Caki2 (cell line): Measurements from ENCODE around the gene SNX8. TPM values are rescaled to one million over a fixed set of nuclear protein-coding genes. Genes with fewer than 3 reads are reported as not detected.

Source experiments
- DNase-seq: peaks from one replicate; pipeline ENCODE4 v3.0.0-alpha.2; 2015; ENCODE audit warnings: low read depth
- in situ Hi-C: cut with HindIII; loops from 2 replicates; pipeline ENCODE4 v1.10.0; 2016; ENCODE audit warnings: low sequenced_read_pairs, low pct_unique_long_range_greater_than_20kb, mixed read lengths
- total RNA-seq: library from RNA; depleted of rRNA; stranded (reverse); fragments of >200 nt; shearing (Covaris generic); gene quantifications from 2 replicates; pipeline ENCODE4 v1.2.3, GENCODE V29; 2014; ENCODE audit warnings: low replicate concordance

The SNX8 gene
- total RNA-seq, 1 experiment from 2014 or later: 98.9 TPM

DNA sequence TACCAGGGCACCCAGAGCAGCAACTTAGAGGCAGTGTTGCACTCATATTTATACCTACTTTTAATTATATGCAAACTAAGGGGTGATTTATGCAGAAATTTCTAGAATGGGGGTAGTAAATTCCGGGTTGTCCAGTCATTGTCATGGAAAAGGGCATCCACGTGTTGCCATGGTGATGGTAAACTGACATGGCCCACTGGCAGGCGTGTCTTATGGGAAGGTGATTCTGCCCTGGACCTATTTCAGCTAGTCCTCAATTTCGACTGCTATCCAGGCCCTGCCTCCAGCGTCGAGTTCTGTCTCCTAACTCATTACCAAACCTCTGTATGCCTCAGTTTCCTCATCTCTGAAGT, 12.8 kb downstream of the SNX8 start:
- no peak for DNase-seq
- in situ Hi-C loops: no loop called here

DNA sequence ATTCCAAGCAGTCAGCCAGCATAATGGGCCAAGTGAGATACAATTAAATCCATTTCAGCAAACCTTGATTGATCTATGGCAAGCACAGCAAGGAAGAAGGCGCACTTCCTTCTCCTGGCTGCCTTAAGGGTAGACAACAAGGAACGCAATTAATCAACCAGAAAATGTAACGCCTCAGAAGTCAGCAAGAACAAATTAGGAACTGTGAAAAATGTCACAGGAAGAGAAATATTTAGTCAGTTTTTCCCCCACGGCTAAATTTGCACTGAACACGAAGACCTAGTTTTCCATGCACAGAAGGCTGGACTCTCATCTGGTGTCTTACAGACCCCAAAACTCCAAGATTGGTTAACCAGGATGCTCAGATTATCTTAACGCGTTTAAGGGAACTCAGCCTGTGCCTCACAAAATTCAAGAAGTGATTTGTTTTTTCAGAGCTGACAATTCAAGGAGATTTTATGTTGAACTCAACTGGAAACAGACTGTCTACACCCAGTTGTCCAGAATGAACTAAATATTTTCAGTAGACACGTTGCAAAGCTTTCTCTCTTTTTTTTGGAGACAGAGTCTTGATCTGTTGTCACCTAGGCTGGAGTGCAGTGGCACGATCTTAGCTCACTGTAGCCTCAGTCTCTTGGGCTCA, 14.2 kb downstream of the SNX8 start:
- in situ Hi-C loops: no loop called here
- no peak for DNase-seq

DNA sequence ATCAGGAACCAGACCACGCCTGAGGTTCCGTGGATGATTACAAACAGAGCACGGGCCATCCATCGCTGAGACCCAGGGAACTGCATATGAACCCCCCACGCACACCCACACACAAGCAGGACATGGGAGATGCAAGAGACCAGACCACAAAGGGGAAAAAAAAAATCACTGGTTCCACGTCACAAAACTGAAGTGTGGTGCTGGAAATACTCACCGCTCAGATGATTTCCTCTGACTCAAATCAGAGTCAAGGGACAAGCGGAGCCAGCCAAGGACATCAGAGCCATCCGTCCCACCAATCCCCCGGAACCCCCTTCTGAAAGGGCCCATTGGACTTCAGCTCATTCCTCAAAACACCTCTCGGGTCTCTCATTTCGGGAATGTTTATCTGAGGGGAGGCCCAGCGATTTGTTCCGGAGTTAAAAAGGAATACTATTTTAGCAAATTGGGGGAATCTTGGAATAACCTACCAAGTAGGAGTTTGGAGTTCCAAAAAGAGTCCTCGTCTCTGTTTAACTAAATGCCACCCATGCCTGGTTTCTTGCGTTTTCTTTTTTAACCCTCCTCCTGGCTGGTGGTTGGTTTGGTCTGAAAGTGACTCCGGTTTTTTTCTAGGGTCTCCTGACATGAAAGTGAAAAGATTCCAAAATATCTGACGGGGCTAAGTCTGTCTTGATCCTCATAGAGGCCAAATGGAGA, 15.0 kb downstream of the SNX8 start:
- in situ Hi-C loops: no loop called here

DNA sequence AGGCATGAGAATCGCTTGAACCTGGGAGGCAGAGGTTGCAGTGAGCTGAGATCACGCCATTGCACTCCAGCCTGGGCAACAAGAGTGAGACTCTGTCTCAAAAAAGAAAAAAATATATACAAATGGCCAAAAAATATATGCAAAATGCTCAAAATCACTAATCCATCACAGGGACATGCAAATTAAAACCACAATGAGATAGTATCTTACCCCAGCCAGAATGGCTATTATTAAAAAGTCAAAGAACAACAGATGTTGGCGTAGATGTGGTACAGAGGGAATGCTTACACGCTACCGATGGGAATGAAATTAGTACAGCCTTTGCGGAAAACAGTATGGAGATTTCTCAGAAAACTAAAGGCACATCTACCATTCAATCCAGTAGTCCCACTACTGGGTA, 17.4 kb downstream of the SNX8 start:
- in situ Hi-C loops: no loop called here
- DNase-seq: no peak

More for the DNA sequence above, 15.0 kb downstream of the SNX8 start:
- DNase-seq: no peak

DNA sequence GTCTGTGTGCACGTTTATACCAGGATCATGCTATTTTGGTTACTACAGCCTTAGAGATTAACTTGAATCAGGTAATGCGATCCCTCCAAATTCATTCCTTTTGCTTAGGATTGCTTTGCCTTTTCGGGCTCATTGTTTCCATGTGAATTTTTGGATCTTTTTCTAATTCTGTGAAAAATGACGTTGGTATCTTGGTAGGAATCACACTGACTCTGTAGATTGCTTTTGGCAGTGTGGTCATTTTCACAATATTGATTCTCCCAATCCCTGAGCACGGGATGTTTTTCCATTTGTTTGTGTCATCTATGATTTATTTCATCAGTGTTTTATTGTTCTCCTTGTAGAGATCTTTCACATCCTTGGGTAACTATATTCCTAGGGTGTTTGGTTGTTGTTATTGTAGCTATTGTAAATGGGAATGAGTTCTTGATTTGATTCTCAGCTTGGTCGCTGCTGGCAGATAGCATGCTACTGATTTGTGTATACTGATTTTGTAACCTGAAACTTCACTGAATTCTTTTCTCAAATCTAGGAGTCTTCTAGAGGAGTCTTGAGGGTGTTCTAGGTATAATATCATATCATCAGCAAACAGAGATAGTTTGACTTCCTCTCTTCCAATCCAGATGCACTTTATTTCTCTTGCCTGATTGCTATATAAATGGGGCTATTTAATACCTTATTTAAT, 18.2 kb downstream of the SNX8 start:
- in situ Hi-C loops: no loop called here
- DNase-seq: no peak

DNA sequence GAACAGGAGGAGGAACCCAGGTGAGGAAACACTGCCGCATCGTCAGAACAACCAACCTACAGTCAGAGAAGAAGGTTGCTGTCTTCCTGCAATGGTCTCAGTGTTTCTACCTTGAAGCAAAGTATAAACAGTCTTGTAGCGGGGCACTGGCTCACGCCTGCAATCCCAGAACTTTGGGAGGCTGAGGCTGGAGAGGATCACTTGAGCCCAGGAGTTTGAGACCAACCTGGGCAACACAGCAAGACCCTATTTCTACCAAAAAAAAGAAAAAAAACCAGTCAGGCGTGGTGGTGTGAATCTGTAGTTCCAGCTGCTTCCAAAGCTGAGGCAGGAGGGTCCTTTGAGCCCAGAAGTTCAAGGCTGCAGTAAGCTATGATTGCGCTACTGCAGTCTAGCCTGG, 23.4 kb downstream of the SNX8 start:
- in situ Hi-C loops: no loop called here
- no peak for DNase-seq

DNA sequence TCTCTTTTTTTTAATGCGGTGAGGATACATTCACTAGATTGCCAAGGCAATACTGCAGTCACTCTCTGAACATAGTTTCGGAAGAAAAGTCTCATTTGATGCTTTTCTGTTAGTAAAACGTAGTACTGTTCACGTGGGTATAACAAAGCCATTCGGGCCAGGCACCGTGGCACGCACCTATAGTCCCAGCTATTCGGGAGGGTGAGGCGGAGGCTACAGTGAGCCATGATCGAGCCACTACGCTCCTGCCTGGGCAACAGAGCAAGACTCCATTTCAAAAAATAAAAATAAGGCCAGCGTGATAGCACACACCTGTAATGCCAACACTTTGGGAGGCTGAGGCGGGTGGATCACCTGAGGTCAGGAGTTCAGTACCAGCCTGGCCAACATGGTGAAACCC, 24.6 kb downstream of the SNX8 start:
- no peak for DNase-seq
- in situ Hi-C loops: no loop called here

DNA sequence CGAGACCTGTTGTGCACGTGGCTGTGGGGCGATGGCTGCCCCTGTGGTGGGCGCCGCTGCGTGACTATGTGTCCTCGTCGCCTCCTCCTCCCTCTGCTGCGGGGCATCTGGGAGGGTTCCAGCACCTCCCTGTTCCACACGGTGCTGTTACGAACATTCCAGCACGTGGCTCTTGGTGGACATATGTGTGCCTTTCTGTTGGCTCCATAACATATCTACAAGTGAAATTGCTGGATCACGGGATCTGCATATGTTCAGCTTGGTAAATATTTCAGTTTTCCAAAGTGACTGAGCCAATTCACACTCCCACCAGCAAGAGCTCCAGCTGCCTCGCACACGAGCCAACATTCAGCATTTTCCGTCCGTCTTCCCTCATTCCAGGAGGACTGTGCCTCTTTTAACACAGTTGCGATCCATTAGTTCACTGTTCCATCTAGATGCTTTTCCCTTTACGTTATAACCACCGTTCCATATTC, 25.1 kb downstream of the SNX8 start:
- in situ Hi-C loops: no loop called here

DNA sequence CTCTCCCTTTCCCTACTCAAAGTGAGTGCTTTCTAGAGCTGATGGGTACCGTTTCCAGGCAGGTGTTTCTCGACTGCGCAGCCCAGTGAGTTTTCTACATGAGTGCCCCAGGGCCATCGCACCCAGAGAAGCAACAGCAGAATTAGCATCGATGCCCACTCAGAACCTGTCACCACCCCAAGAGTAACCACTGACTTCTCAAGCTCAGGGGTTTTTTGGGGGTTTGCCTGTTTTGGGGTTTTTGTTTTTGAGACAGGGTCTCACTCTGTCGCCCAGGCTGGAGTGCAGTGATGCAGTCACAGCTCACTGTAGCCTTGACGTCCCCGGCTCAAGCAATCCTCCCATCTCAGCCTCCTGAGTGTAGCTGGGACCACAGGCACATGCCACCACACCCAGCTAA, 25.7 kb downstream of the SNX8 start:
- in situ Hi-C loops: no loop called here
- DNase-seq: no peak

More for the DNA sequence above, 25.1 kb downstream of the SNX8 start:
- no peak for DNase-seq

DNA sequence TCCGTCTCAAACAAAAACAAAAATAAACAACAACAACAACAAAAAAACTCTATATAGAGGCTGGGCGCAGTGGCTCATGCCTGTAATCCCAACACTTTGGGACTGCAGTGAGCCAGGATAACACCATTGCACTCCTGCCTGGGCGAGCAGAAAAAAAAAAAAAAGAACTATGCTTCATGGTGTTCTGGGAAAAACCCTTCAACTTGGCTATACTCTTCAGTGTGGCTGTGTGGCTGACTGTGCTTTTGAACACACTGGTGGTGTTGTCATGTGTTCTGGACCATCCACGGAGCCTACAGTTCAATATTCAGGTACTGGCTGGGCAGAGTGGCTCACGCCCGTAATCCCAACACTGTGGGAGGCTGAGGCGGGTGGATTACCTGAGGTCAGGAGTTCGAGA, 26.5 kb downstream of the SNX8 start:
- in situ Hi-C loops: no loop called here
- no peak for DNase-seq

DNA sequence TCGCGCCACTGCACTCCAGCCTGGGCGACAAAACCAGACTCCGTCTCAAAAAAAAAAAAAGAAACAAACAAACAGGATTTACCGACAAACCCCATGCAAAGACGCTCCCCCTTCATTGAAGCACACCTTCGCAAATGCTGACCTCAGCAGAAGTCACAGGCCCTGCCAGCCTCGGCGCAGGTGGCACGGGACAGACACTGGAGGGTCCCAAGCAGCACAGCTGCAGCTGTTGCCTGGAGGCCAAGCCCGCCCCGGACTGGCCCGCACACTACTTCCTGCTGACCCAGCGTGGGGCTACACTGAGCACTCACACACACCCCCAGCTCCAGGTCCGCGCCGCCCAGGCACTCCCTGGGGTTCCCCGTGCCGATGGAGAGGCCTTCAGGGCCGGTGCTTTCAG, 31.2 kb downstream of the SNX8 start:
- in situ Hi-C loops: no loop called here

DNA sequence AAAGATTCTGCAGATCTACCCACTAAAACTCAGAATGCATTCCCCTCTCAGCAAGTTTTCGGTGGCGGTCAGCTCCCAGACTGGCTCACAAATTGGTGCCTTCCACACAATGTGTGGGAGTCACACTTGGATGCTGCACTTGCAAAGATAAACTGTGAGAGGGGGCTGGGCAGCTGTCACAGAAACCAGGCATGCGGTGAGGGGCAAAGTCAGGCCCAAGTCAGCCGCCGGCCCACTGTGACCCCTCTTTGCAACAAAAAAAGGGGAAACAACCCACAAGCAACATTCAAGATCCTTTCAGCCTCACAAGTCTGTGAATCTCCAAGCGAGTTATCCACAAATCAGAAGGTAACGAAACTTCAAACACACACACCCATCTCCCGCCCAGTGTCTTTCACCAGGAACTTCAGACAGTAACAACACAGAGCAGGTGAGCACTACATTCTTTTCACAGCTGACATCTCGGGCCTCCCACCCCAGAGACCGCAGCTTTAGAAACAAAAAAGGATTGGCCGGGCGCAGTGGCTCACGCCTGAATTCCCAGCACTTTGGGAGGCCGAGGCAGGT, 32.0 kb downstream of the SNX8 start:
- in situ Hi-C loops: no loop called here
- DNase-seq: no peak

More for the DNA sequence above, 31.2 kb downstream of the SNX8 start:
- DNase-seq: no peak

DNA sequence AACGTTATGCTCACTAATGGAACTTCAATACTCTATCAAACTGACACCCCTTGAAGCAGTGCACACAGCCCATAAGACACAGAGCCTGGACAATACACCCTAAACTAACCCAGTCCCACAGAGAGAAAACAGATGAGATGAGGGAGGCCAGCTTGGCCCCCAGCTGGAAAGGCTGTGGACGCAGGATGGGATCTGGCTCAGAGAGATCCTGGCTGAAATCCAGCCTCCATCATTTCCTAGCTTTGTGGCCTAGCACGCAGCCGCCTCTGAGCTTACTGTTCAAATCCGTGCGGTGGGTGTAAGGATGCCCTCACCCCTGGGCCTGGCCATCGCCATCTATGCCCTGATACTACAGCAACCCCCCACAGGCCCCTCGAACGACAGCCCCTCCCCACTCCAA, 32.7 kb downstream of the SNX8 start:
- in situ Hi-C loops: no loop called here
- DNase-seq: no peak

DNA sequence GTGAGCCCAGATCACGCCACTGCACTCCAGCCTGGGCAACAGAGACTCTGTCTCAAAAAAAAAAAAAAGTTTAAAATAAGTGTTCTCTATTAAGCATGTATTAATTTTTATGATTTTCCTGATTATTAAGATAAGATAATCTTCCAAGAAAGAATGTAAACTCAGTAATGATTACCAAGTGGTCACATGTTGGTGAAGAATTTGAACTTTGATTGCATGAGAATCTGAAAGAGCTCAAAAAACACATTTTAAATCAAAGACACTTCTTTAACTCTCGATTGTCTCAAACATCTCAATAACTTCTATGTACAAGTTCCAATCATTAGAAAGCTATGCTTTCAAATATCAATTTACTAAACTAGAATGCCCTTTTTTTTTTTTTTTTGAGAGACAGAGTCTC, 33.8 kb downstream of the SNX8 start:
- in situ Hi-C loops: no loop called here
- DNase-seq: no peak

DNA sequence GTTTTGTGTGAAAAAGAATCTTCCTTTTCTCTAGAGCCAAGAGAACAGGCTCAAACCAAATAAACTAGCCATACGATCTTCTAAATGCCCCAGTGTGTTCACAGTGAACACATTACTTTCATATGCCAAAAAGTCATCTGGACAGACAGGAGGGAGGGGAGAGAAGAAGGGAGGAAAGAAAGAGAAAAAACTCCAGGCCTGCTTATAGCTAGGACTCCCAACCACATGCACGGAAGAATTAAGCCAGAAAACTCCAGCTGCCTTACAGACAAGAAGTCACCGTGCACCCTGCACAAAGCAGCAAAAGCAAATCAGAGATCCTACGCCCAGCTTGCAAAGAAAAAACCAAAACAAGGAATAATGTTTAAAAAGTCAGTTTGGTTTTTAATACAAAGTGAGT, 34.3 kb downstream of the SNX8 start:
- DNase-seq: no peak
- in situ Hi-C loops: no loop called here

DNA sequence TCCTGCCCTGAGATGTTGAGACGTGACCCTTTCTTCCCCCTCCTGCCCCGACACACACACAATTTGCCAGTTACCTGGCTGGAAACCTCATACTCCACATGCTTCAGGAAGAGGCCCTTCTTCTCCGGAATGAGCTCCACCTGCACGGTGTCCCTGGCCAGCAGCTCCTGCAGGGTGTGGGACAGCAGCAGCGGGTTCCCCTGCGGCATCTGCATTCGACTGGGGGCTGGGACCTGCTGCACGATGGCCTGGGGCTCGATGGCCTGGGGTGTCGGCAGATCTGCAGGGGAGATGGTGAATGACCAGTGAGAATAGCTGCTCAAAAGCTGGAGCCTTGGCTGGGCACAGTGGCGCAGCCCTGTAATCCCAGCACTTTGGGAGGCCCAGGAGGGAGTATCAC, 36.2 kb downstream of the SNX8 start:
- no peak for DNase-seq
- in situ Hi-C loops: no loop called here

DNA sequence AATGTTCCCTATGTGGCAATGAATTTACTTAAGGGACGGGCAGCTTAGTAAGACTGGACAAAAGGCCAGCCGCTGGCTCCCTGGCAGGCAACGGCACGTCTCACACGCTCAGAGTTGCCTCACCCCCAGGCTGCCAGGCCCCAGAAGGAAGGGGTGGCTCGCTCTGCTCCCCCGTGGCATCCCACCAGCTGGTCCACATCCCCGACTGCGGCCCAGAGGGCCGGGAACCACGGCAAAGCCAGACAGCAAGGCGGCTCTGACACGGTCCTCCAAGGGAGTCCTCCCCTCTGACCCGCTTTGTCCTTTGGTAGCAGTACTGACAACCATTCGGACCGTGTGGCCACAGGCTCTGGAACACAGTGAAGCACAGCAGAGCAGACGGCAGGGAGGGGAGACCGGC, 38.1 kb downstream of the SNX8 start:
- in situ Hi-C loops: no loop called here
- DNase-seq: no peak

DNA sequence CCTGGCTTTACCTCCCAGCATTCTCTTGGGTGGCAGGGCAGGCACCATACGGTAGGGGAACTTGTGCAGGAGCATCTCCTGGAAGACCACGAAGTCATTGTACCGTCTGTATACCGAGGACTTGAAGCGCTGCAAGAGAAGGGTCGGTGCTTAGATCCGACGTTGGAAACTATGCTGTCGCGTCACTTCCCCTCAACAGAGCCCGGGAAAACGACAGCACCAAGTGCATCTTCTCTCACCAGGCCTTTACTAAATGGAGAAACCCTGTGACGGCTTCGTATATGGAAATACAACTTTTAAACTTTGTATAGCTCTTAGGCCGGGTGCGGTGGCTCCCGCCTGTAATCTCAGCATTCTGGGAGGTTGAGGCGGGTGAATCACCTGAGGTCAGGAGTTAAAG, 39.1 kb downstream of the SNX8 start:
- DNase-seq: no peak
- in situ Hi-C loops: no loop called here

DNA sequence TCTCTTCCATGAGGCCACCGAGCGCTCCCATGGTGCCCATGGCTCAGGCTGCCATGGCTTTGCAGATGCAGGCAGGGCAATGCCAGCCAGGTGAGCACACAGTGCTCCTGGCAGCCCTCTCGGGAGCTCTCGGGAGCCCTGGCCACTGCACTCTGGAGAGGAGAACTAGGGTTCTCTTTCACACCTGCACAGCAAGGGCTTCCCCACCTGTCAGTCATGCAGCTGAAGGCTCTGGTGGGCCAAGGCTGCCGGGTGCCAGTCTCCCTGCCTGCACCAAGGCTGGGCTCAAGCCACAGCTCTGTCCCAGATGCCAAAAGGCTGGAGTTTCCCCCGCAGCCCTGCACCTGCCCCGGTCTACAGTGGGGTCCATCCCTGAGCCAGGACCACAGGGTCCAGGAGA, 39.6 kb downstream of the SNX8 start:
- in situ Hi-C loops: no loop called here

More for the DNA sequence above, 39.6 kb downstream of the SNX8 start:
- no peak for DNase-seq
